GM12878 (cell line): Measurements from ENCODE around the gene NOP53. TPM values are rescaled to one million over a fixed set of nuclear protein-coding genes. Genes with fewer than 3 reads are reported as not detected.

Experiments used
- ATAC-seq: fragments of 200-7000 bp; cut with Tn5 transposase; 3 replicates; pipeline ENCODE4 v1.9.1; 2020; ENCODE audit warnings: mild to moderate bottlenecking, moderate library complexity
- BruUV-seq: library from RNA; stranded (reverse); fragments of 400-500 nt; replicated peaks from 2 replicates; lab custom pipeline; 2021; lab: Mats Ljungman, UMichigan
- CTCF ChIA-PET: fragments of 300-600 bp; sonication (Branson Sonifier 250); formaldehyde crosslinking; extraction: SDS; loops from one replicate; lab custom pipeline; 2021; ENCODE audit warnings: inconsistent platforms; lab: Yijun Ruan, JAX
- POLR2A ChIA-PET: fragments of 350-600 bp; formaldehyde crosslinking; extraction: SDS; loops from one replicate; lab custom pipeline; 2021; ENCODE audit warnings: inconsistent platforms; lab: Charles Lee
- RAD21 ChIA-PET: fragments of 300-600 bp; sonication (Branson Sonifier 250); formaldehyde crosslinking; loops from one replicate; lab custom pipeline; 2023; ENCODE audit warnings: antibody characterized with exemption; ENCODE audit not compliant: unreplicated experiment; lab: Charles Lee
- SMC1A ChIA-PET: fragments of 300-600 bp; sonication (Branson Sonifier 250); formaldehyde crosslinking; loops from one replicate; lab custom pipeline; 2023; ENCODE audit not compliant: unreplicated experiment, uncharacterized antibody; lab: Charles Lee
- DNase-seq: peaks from one replicate; pipeline ENCODE4 v3.0.0-alpha.2; 2011; ENCODE audit warnings: low read depth, low spot score
- FAIRE-seq: peaks from 3 replicates; lab custom pipeline; 2011; peaks lifted over from hg19 to GRCh38; lab: Jason Lieb, UNC
- H2AFZ ChIP-seq: 2 replicates; pipeline ENCODE4 v1.6.0; 2011; ENCODE audit warnings: low read depth, low read length, control low read depth; ENCODE audit not compliant: control insufficient read depth
- H3K27ac ChIP-seq: 2 replicates; pipeline ENCODE4 v1.5.1; 2011; ENCODE audit warnings: control low read depth; ENCODE audit not compliant: control insufficient read depth, insufficient read depth
- H3K27me3 ChIP-seq, 2 experiments: replicated peaks in 1 of 2; 2 replicates each; pipeline versions ENCODE4 v1.6.0 to v1.6.1; 2011; ENCODE audit warnings: low read length in 1 of 2; ENCODE audit not compliant: control insufficient read depth in 2 of 2, insufficient read depth in 2 of 2
- H3K36me3 ChIP-seq, 2 experiments: 2 replicates each; pipeline ENCODE4 v1.5.1; 2011; ENCODE audit warnings: low read length in 1 of 2; ENCODE audit not compliant: control insufficient read depth in 2 of 2, insufficient read depth in 2 of 2
- H3K4me1 ChIP-seq: 2 replicates; pipeline ENCODE4 v1.6.1; 2011; ENCODE audit warnings: mild to moderate bottlenecking, low read length, moderate library complexity, mixed read lengths; ENCODE audit not compliant: control insufficient read depth, insufficient read depth
- H3K4me2 ChIP-seq: 2 replicates; pipeline ENCODE4 v1.6.0; 2011; ENCODE audit warnings: control low read depth; ENCODE audit not compliant: control insufficient read depth, insufficient read depth
- H3K4me3 ChIP-seq: fragments of 200-600 bp; sonication (generic); 2 replicates; pipeline ENCODE4 v1.5.1; 2016
- H3K79me2 ChIP-seq: 2 replicates; pipeline ENCODE4 v1.6.0; 2011; ENCODE audit warnings: low read length; ENCODE audit not compliant: control insufficient read depth, insufficient read depth
- H3K9ac ChIP-seq: 2 replicates; pipeline ENCODE4 v1.8.0; 2011; ENCODE audit warnings: low read length, control low read depth, mixed read lengths; ENCODE audit not compliant: control insufficient read depth, insufficient read depth
- H3K9me3 ChIP-seq: replicated peaks from 3 replicates; pipeline ENCODE4 v1.5.1; 2011; ENCODE audit warnings: mild to moderate bottlenecking, low read length; ENCODE audit not compliant: control insufficient read depth, insufficient read depth
- H4K20me1 ChIP-seq: 2 replicates; pipeline ENCODE4 v1.6.0; 2011; ENCODE audit not compliant: control insufficient read depth, insufficient read depth
- CEBPB ChIP-seq, 2 experiments: fragments of 150-350 bp in 1 of 2; IDR thresholded peaks; 2 replicates each; pipeline ENCODE4 v1.6.1; 2012 to 2014; ENCODE audit warnings: low read depth in 2 of 2, low read length in 2 of 2, borderline replicate concordance in 1 of 2, inconsistent platforms in 1 of 2
- DPF2 ChIP-seq: fragments of 450-650 bp; IDR thresholded peaks from 2 replicates; pipeline ENCODE4 v1.6.1; 2017; ENCODE audit warnings: mild to moderate bottlenecking
- EED ChIP-seq: sonication (generic); IDR thresholded peaks from 2 replicates; pipeline ENCODE4 v1.6.1; 2016; ENCODE audit warnings: antibody characterized with exemption, low read depth
- EP300 ChIP-seq, 2 experiments: fragments of 150-350 bp in 1 of 2; IDR thresholded peaks; 2 replicates each; pipeline ENCODE4 v1.6.1; 2011 to 2012; ENCODE audit warnings: low read depth in 2 of 2, low read length in 2 of 2, borderline replicate concordance in 1 of 2, improper control_type of control experiment in 1 of 2, inconsistent platforms in 1 of 2; ENCODE audit not compliant: control insufficient read depth in 1 of 2
- HCFC1 ChIP-seq: fragments of 150-350 bp; IDR thresholded peaks from 2 replicates; pipeline ENCODE4 v1.6.1; 2014; ENCODE audit warnings: low read length
- HDAC6 ChIP-seq: fragments of 200-600 bp; sonication (generic); IDR thresholded peaks from one replicate; pipeline ENCODE4 v1.8.0; 2017; ENCODE audit warnings: antibody characterized with exemption; ENCODE audit not compliant: unreplicated experiment
- KAT2A ChIP-seq: conservative IDR thresholded peaks from 2 replicates; pipeline ENCODE4 v1.6.1; 2011; ENCODE audit warnings: low read depth, low read length; ENCODE audit not compliant: control insufficient read depth
- LARP7 ChIP-seq: fragments of 450-650 bp; IDR thresholded peaks from 2 replicates; pipeline ENCODE4 v1.6.1; 2017; ENCODE audit warnings: mild to moderate bottlenecking
- SMAD5 ChIP-seq: IDR thresholded peaks from 2 replicates; pipeline ENCODE4 v1.6.1; 2016; ENCODE audit warnings: antibody characterized with exemption, low read depth
- SRF ChIP-seq, 2 experiments: IDR thresholded peaks; 2 replicates each; pipeline ENCODE4 v1.6.1; 2011; ENCODE audit warnings: low read depth in 2 of 2, low read length in 2 of 2, mild to moderate bottlenecking in 1 of 2, moderate library complexity in 1 of 2
- SUPT20H ChIP-seq: IDR thresholded peaks from 2 replicates; pipeline ENCODE4 v1.6.1; 2011; ENCODE audit warnings: low read depth, mild to moderate bottlenecking, low read length, moderate library complexity, borderline replicate concordance; ENCODE audit not compliant: control insufficient read depth
- TARDBP ChIP-seq: IDR thresholded peaks from 2 replicates; pipeline ENCODE4 v1.6.1; 2016; ENCODE audit warnings: borderline replicate concordance
- ZBTB33 ChIP-seq: fragments of 450-650 bp; IDR thresholded peaks from 2 replicates; pipeline ENCODE4 v1.6.1; 2017; ENCODE audit warnings: mild to moderate bottlenecking
- ZNF622 ChIP-seq: fragments of 450-650 bp; IDR thresholded peaks from 2 replicates; pipeline ENCODE4 v1.6.1; 2017; ENCODE audit warnings: mild to moderate bottlenecking, inconsistent platforms
- WGBS: methylation state at CpG from one replicate; pipeline ENCODE4 v1.1.6; 2016; ENCODE audit warnings: low lambda C conversion rate; ENCODE audit not compliant: insufficient replicate concordance, insufficient coverage; ENCODE audit errors: missing lambda C conversion rate; 5-methylcytosine and 5-hydroxymethylcytosine counted together
- in situ Hi-C: fragments of 300-500 bp; cut with MboI; formaldehyde crosslinking; loops from 9 replicates; pipeline ENCODE4 v1.14.3; 2018; ENCODE audit warnings: mixed read lengths
- intact Hi-C: fragments of 100-400 bp; cut with micrococcal nuclease; formaldehyde crosslinking; loops from one replicate; pipeline ENCODE4 v1.14.2; 2022; ENCODE audit not compliant: unreplicated experiment
- polyA plus RNA-seq, 11 experiments: library from polyadenylated mRNA; depleted of rRNA in 4 of 11; unstranded in 6 of 11; stranded (reverse) in 5 of 11; fragments of >200 nt; fragmentation: Nextera tagmentation in 4 of 11; fragmentation: Illumina TruSeq in 1 of 11; extraction: Ambion mirVana in 4 of 11; extraction: Trizol in 1 of 11; gene quantifications; 1 replicate in 1 of 11; 2 replicates in 10 of 11; pipeline versions ENCODE4 v1.2.1 to v1.2.3, GENCODE V29; 2011 to 2016; ENCODE audit warnings: inconsistent platforms in 2 of 11, missing spikeins in 2 of 11, low read depth in 1 of 11
- total RNA-seq, 4 experiments: library from RNA; depleted of rRNA in 3 of 4; stranded (reverse); fragments of >200 nt in 3 of 4; fragmentation: Illumina TruSeq in 1 of 4; extraction: Trizol in 1 of 4; gene quantifications; 2 replicates each; pipeline versions ENCODE4 v1.2.1 to v1.2.3, GENCODE V29; 2013 to 2021
- TF ChIP-seq, protein P1 (sequence below): IDR thresholded peaks from 2 replicates; pipeline ENCODE4 v1.6.1; 2011; ENCODE audit warnings: borderline replicate concordance, low read depth, mild to moderate bottlenecking, moderate library complexity, mixed read lengths, low read length; ENCODE audit not compliant: insufficient read depth; ENCODE audit errors: extremely low read length
- TF ChIP-seq, protein P2 (sequence below): fragments of 450-650 bp; IDR thresholded peaks from 2 replicates; pipeline ENCODE4 v1.6.1; 2017; ENCODE audit warnings: borderline replicate concordance

Gene NOP53
- total and polyA plus RNA-seq, 10 of the 15 experiments (the other 5 are each of a cell fraction or from before 2014, with no cell fraction given), result 6.0 to 386 (median 167) TPM

DNA sequence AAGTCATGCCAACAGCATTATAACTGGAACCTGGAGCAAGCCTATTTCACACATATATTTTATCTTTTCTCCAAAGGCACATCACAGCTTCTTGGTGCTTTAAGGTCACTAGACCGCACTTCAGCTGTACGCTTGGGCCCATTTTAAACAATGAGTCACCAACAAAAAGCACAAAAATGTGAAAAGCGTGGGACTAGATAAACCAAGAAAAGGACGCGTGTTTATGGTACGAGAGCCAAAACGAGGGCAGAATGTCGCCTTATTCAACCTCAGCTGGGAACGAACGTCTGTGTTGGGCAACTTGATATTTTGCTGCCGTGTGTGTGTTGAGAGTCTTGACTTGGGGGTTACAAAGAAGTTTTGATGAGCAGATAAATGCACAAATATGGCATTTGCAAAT lies 41.3 kb upstream of the NOP53 start (continued):
- no peak for TF ChIP-seq CEBPB (IDR thresholded peaks at IDR 0.05; ENCODE audit: borderline replicate concordance in 1 of 2, low read depth in 2 of 2, low read length in 2 of 2)
- no peak for TF ChIP-seq ZBTB33
- TF ChIP-seq SUPT20H, result no peak
- TF ChIP-seq HDAC6, result no peak

GRCh38 chr19:47704656-47705055 lies 40.7 kb upstream of the NOP53 start:
- Histone ChIP-seq H3K9me3 (no peaks in the 10 kb centered on the region), H3K4me2 (no peak overlapping the region), H3K4me3 (no peak overlapping the region), H4K20me1 (no peaks in the 10 kb centered on the region), H3K36me3 (no peaks in the 10 kb centered on the region; a peak in 2 of 4 replicates), H3K27me3 (no peaks in the 10 kb centered on the region), H3K4me1 (no peaks in the 10 kb centered on the region), H2AFZ (no peak overlapping the region), H3K27ac (no peak overlapping the region), H3K79me2 (no peaks in the 10 kb centered on the region), H3K9ac (no peak overlapping the region)
- DNase-seq, result no peak
- ChIA-PET SMC1A (interaction anchor here (1.2 to 5.5 kb wide), 2 partner anchors 269 to 272 kb away, joined by 3 to 49 read pairs; no protein-coding TSS in a partner anchor), RAD21 (interaction anchor here (5.0 kb wide), 1 partner anchor 268 kb away, joined by 47 read pairs; no protein-coding TSS in a partner anchor), POLR2A (no interaction called here), CTCF (interaction anchor here (0.6 to 8.3 kb wide), 7 partner anchors 10 to 621 kb away, joined by 3 to 163 read pairs (median 3); partner anchors contain the start of gene NAPA)
- in situ Hi-C loops, result loop anchor here (5.0 kb wide), 1 partner anchor 267 kb away; no protein-coding TSS in a partner anchor
- ATAC-seq, result no peak
- intact Hi-C loops, result loop anchor here (10.0 kb wide), 1 partner anchor 420 kb away; no protein-coding TSS in a partner anchor
- no peak for FAIRE-seq
- 97% methylated on average over 3 of the region's 3 CpGs for WGBS
- BruUV-seq, result no TSS peak
- TF ChIP-seq, protein P1, sequence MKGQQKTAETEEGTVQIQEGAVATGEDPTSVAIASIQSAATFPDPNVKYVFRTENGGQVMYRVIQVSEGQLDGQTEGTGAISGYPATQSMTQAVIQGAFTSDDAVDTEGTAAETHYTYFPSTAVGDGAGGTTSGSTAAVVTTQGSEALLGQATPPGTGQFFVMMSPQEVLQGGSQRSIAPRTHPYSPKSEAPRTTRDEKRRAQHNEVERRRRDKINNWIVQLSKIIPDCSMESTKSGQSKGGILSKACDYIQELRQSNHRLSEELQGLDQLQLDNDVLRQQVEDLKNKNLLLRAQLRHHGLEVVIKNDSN, result no peak
- TF ChIP-seq SRF (IDR thresholded peaks at IDR 0.05; ENCODE audit: low read depth in 2 of 2, low read length in 2 of 2) (no peak), DPF2 (no peak), LARP7 (no peak), EP300 (IDR thresholded peaks at IDR 0.05; ENCODE audit: borderline replicate concordance in 1 of 2, control insufficient read depth in 1 of 2, low read depth in 2 of 2, low read length in 2 of 2) (no peak), ZNF622 (no peak), SMAD5 (no peak), HCFC1 (no peak), EED (no peak), TARDBP (no peak), KAT2A (no peak)
- TF ChIP-seq, protein P2, sequence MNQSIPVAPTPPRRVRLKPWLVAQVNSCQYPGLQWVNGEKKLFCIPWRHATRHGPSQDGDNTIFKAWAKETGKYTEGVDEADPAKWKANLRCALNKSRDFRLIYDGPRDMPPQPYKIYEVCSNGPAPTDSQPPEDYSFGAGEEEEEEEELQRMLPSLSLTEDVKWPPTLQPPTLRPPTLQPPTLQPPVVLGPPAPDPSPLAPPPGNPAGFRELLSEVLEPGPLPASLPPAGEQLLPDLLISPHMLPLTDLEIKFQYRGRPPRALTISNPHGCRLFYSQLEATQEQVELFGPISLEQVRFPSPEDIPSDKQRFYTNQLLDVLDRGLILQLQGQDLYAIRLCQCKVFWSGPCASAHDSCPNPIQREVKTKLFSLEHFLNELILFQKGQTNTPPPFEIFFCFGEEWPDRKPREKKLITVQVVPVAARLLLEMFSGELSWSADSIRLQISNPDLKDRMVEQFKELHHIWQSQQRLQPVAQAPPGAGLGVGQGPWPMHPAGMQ, result no peak
